Cerebellar cortex (tissue), 1 donor: ENCODE data around the gene ARHGAP31.
A peak's percentile ranks its signal among the peaks of the same experiment; 100 is the strongest.

Experiments used
- DNase-seq: peaks from one replicate; pipeline ENCODE4 v3.0.0-alpha.2; 2015; ENCODE audit warnings: low spot score

ARHGAP31 gene

DNA sequence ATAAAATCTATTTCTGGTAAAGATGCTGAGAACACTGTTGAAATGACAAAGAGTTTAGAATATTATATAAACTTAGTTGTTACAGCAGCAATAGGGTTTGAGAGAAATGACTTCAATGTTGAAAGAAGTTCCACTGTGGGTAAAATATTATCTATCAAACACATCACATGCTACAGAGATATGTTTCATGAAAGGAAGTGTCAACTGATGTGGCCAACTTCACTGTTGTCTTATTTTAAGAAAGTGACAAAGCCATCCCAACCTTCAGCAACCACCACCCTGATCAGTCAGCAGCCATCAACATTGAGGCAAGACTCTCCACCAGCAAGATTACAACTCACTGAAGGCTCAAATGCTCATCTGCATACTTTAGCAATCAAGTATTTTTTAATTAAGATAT is 149.0 kb downstream of the ARHGAP31 start:
- no peak for DNase-seq

DNA sequence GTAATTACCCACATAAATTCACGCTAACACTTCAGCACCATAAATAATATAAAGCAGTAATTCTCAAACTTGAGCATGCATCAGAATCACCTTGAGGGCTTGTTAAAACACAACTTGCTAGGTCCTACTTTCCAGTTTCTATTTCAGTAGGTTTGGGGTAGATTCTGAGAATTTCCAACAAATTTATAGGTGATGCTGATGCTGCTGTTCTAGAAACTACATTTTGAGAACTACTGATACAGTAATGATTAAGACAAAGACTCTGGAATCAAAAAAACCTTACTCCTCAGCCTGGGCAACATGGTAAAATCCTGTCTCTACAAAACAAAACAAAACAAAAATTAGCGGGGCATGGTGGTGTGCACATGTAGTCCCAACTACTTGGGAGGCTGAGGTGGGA is 150.4 kb downstream of the ARHGAP31 start:
- DNase-seq: no peak

DNA sequence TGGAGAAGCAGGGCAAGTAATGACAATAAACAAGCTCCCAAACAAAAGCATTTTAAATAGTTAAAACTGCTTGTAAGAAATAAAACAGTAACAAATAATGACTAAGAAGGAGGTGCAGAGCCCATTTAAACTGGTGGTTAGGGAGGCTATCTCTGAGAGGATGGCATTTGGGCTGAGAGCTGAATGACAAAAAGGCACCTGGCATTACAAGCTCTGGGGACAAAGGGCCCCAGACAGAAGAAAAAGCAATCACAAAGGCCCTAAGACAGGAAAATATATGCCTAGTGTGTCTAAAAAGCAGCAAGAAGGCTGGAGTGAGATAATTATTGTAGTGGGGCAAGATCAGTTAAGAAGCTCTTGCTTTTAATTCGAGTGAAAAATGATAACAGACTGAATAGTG is 159.6 kb downstream of the ARHGAP31 start:
- DNase-seq: no peak

DNA sequence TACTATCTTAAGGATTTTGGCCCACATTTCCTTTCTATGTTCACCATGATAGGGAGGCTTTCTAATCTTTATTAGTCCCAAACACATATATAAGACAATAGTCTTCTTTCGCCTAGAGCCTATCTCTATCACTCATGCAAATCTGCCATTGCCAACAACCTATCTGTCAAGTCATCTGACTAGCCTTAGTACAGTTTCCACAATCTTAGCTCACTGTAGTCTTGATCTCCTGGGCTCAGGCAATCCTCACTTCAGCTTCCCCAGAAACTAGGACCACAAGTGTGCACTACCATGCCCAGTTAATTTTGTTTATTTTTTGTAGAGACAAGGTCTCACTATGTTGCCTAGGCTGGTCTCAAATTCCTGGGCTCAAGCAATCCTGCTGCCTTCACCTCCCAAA is 162.3 kb downstream of the ARHGAP31 start:
- no peak for DNase-seq

DNA sequence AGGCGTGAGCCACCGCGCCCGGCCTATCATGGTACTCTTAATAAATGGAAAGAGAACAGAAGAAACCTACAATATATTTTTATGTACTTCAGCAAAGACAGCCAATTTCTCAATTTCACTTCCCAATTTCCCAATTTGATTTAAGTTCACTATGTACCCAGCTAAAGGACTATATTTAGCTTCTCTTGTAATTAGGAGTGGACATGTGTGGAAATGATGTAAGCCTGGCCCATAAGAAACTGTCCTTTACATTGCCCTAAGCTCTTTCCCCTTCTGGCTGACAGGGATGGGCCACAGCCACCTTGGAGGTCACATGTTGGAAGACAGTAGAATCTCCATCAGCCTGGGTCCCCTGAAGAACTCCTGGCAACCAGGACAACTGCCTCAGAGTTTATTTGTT is 163.1 kb downstream of the ARHGAP31 start:
- DNase-seq: no peak

DNA sequence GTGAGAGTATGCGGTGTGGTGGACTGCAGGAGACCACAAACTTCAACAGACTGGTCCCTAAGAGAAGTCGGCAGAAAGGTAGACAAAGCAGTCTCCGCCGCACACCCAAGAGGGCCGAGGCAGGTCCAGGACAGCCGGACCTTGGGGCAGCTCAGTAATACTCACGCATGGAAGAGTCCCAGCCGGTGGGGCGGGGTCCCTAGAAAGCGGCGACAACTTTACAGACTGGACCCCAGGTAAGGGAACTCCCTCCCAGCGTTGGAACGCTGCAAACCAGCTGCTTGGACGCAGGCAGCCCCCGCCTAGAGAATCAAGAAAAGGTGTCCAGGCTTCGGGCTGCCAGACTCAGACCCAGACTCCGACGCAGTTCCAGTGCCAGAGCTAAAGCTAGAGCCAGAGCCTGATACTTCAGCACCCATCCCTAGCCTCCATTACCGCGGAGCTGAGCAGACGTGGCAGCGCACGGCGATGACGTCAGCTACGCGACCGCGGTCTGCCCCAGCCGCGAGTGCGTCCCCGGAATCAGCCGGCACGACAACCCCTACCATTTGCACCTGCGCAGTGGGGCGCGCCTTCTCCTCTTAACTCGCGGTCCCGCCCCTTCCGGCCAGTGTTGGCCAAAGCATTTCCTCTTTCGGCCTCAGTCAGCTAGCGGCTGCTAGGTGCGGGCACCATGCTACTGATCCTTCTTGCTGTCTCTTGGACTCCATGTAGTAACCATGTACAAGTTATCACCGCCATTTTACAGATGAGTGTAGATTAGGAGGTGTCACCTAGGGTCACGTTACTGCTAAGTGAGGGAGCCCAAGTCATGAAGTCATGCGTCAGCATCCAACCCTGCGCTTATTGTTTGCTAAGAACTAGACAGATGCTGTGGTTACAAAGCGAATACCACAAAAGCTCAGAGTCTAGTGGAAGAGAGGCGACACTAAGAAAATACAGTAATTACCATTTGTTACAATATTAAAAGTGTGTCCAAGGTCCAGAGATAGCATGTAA is 169.3 kb downstream of the ARHGAP31 start, which contains the start of gene TMEM39A:
TMEM39A (minus strand) TSS at position 445 of the 999 bp plus-strand sequence. CDS start 1,541 bp downstream, outside the sequence.
- DNase-seq: peak; percentile 99

DNA sequence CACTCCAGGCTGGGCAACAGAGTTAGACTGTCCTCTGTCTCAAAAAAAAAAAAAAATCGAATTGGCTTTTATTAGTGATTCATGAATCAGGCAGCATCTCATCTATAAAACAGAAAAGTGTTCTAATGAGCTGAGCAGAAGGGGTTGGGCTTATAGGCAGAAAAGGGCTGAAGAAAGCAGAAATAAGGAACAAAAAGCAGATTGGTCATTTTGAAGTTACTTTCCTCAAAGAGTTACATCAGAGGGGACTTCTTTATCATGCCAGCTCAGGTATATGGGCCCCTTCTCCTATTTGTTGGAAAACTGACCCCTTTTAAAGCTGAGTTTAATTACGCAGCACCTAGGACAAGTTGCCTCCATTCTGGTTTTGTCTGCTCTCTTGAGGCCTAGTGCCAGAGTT is 173.9 kb downstream of the ARHGAP31 start:
- DNase-seq: peak; percentile 17

DNA sequence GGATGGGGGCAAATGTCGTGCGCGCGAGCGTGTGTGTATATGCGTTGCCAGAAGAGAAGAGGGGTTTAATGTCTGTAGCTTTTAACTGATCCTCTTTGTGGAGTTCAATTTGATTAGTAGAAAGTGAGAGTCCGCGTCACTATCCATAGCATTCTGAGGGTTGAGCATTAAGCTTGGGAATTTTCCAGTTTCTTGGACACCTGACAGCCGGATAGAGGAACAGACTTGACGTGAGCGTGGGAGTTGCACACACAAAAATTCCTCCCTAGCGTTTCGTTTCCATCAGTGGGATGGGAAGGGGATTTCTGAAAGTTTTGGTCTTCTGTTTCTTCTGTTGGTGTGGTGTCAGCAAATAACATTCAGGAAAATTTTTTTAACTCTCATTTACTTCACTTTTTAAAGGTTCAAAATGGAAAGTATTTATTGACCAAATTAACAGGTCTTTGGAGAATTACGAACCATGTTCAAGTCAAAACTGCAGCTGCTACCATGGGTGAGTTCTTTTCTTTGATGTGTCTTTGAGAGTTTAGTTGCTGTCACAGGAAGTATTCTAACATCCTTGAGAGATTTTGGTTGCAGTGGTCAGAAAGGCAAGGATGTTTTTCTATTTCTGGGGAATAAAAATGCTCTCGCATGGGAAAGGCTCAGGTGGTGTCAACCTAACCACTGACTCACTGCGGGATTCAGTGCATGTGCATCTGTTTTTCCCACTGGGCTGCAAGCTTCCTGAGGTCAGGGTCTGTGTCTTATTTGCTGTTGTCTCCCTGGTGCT is 175.4 kb downstream of the ARHGAP31 start:
- peak; percentile 41 for DNase-seq
